Stimulated activated naive B cell treated with anti-CD40 and anti-IgM and Interleukin-4, amounts not matched to agents 10 μg/mL and 1 μg/mL and 100 μg/mL, for 72 hours (primary cell): ENCODE results near the gene CRYBB1.

Source experiments
- ATAC-seq, 2 donors: fragments of 150-1000 bp; cut with Tn5 transposase; replicated peaks; 2 replicates each; pipeline ENCODE4 v1.10.0; 2021; ENCODE audit warnings: moderate library complexity in 1 of 2
- DNase-seq: peaks from one replicate; pipeline ENCODE4 v3.0.0; 2021
- H3K27ac Mint-ChIP-seq: one replicate; pipeline ENCODE4 v1.8.0; 2022; ENCODE audit warnings: mild to moderate bottlenecking, mixed read lengths
- H3K27me3 Mint-ChIP-seq, 2 donors: one replicate each; pipeline ENCODE4 v1.8.0; 2022; ENCODE audit warnings: mixed read lengths in 2 of 2
- H3K36me3 Mint-ChIP-seq, 2 donors: one replicate each; pipeline ENCODE4 v1.8.0; 2022; ENCODE audit warnings: mixed read lengths in 2 of 2, mild to moderate bottlenecking in 1 of 2
- H3K4me1 Mint-ChIP-seq, 2 donors: one replicate each; pipeline ENCODE4 v1.8.0; 2022; ENCODE audit warnings: mixed read lengths in 2 of 2, mild to moderate bottlenecking in 1 of 2
- H3K4me3 Mint-ChIP-seq, 2 donors: one replicate each; pipeline ENCODE4 v1.8.0; 2022; ENCODE audit warnings: mild to moderate bottlenecking in 2 of 2, mixed read lengths in 2 of 2, moderate library complexity in 1 of 2
- H3K9me3 Mint-ChIP-seq, 2 donors: one replicate each; pipeline ENCODE4 v1.8.0; 2022; ENCODE audit warnings: mixed read lengths in 2 of 2, mild to moderate bottlenecking in 1 of 2

CRYBB1 gene

DNA sequence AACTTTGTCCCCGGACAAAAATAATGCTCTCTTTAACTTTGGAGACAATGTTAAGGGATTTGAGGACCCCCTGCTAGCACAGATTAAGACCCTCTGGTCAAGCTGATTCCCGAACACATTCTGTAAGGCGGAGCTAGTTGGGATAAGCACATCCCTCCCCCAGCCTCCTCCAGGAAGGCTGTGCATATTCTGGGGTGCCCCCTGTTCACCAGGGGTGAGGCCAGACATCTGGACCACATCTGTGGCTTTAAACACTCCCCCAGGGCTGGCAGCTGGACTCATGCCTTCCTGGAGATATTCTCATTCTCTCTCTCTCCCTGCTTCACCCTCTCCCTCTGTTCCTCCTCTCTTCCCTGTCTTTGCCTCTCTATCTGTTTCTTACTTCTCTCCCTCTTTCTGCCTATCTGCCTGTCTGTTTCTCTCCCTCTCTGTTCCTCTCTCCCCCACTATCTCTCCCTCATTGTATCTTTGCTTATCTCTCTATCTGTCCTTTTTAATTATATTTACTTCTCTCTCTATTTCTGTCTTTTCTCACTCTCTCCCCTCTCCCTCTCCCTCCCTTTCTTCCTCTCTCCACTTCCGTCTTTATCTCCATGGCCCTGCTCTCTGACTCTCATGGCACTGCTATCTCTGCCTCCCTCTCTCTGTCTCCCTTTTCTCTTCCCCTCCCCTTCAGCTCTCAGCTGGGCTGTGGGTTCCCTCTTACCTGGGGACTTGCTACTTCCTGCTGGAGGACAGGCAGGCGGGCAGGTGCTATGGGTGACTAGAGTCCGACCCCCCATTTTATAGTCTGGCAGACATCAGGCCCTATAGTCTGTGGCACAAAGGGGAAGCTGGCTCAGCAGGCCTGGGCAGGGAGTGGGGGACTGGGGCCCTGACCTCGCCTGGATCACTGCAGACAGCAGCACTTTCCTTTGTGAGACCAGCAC lies at the start of gene CRYBB1:
Gene CRYBB1, minus strand, starts transcription at position 757 of the 929 bp plus-strand sequence. CDS start 1,708 bp downstream, outside the sequence.
- H3K4me3 Mint-ChIP-seq = no peak within 1 kb of the TSS

DNA sequence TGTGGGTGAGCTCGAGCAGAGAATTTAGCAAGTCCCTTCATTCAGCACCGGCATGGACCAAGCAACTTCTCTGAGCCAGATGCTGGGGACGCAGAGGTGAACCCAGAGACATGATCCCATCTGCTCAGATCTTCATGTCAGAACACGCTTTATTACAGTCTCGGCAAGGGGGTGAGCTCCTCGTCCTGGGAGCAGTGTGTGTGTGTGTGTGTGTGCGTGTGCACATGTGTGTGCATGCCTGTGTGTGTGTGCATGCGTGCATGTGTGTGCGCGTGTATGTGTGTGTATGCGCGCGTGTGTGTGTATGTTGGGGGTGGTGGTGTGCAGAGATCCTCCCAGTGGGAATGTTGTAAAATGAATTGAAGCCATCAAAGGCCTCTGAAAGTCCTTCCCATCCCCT lies 49.3 kb upstream of the CRYBB1 start:
- ATAC-seq (no peak), DNase-seq (no peak)
- no peaks in the 10 kb centered on the region for H3K36me3 Mint-ChIP-seq
- H3K4me3 Mint-ChIP-seq = no peak overlapping the region
- peaks cover 44 to 49% of the 10 kb centered on the region in 2 donors for H3K4me1 Mint-ChIP-seq
- H3K9me3 Mint-ChIP-seq = peaks cover 3 to 5% of the 10 kb centered on the region in 2 donors
- H3K27ac Mint-ChIP-seq = peak overlapping the region; percentile 31
- no peaks in the 10 kb centered on the region for H3K27me3 Mint-ChIP-seq

More for the DNA sequence above, at the start of gene CRYBB1:
- DNase-seq (no peak), ATAC-seq (peak in 1 of 2 donors; percentile 29)
- no peaks in the 10 kb centered on the region for H3K9me3 Mint-ChIP-seq
- H3K27ac Mint-ChIP-seq = no peak within 1 kb of the TSS
- no peaks in the 10 kb centered on the region for H3K36me3 Mint-ChIP-seq
- peaks cover 4 to 6% of the 10 kb centered on the region in 2 donors for H3K27me3 Mint-ChIP-seq
- H3K4me1 Mint-ChIP-seq = peaks cover 9 to 18% of the 10 kb centered on the region in 2 donors

DNA sequence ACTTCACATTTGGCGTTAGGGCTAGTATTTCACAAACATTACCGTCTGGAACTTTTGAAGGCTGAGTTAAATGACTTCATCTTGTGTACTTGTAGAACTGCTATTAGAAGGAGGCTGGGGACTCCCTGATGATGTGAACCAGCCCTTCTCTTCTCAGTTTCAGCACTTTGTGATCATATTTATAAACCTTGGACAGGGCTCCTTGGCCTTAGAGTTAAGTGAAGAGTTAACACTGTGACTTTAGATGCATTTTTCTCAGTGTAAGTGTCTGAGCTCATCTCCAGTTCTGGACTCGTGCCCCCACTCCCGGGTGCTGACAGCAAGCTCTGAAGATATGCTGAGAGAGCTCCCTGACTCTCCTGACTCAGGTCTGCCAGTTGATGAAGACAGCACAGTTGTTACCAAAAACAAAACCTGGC lies 48.0 kb upstream of the CRYBB1 start:
- H3K4me3 Mint-ChIP-seq = no peak overlapping the region
- H3K27ac Mint-ChIP-seq = no peak overlapping the region
- H3K9me3 Mint-ChIP-seq = peaks cover 0 to 3% of the 10 kb centered on the region in 2 donors

DNA sequence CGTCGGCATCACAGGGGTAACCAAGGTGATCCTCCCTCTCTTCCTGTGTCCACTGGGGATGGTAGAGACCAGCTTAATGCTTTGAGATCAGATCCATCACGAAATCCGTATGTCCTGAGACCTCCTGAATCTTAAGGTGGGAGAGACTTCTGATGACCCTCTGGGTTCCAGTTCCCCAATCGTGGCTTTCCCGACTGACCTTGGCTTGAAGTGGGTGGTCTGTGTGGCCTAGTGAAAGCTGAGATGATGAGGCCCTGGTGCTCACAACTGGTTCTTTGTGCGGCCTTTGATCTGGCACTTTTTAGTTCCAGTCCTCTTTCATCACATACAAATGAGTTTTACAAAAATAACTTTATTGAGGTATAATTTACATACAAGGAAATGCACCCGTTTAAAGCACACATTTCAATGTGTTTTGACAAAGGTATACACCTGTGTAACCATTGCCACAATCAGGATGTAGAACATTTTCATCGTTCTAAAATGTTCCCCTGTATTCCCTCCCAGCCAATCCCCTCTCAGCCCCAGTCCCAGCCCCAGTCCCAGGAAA lies 45.6 kb upstream of the CRYBB1 start:
- Mint-ChIP-seq H3K9me3 (no peaks in the 10 kb centered on the region), H3K27me3 (peaks cover under 1 to 9% of the 10 kb centered on the region in 2 donors), H3K36me3 (no peaks in the 10 kb centered on the region), H3K4me1 (peaks cover 30 to 32% of the 10 kb centered on the region in 2 donors), H3K27ac (no peak overlapping the region), H3K4me3 (no peak overlapping the region)
- ATAC-seq = no peak
- no peak for DNase-seq

More for the DNA sequence above, 48.0 kb upstream of the CRYBB1 start:
- ATAC-seq (peak; percentile 10 to 32), DNase-seq (no peak)
- Mint-ChIP-seq H3K36me3 (no peaks in the 10 kb centered on the region), H3K27me3 (no peaks in the 10 kb centered on the region), H3K4me1 (peaks cover 32 to 39% of the 10 kb centered on the region in 2 donors)

DNA sequence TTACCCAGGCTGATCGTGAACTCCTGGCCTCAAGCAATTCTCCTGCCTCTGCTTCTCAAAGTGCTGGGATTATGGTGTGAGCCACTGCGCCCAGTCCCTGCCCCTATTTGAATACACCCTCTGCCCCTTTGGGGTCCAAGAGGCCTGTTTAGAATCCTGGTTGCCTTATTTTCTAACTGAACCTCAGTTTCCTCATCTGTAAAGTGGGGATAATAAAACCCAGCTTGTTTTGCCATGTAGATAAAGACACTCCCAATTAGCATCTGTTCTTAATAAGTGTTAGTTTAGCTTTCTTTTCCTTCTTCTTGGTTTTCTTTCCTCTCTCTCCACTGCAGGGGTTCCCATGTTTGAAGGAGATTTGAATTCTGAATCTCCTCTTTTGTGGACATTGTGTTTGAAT lies 44.3 kb upstream of the CRYBB1 start:
- ATAC-seq (no peak), DNase-seq (no peak)
- peaks cover 28 to 37% of the 10 kb centered on the region in 2 donors for H3K4me1 Mint-ChIP-seq
- no peak overlapping the region for H3K27ac Mint-ChIP-seq
- H3K4me3 Mint-ChIP-seq = no peak overlapping the region
- no peaks in the 10 kb centered on the region for H3K9me3 Mint-ChIP-seq
- peaks cover 13 to 21% of the 10 kb centered on the region in 2 donors for H3K27me3 Mint-ChIP-seq
- H3K36me3 Mint-ChIP-seq = no peaks in the 10 kb centered on the region

DNA sequence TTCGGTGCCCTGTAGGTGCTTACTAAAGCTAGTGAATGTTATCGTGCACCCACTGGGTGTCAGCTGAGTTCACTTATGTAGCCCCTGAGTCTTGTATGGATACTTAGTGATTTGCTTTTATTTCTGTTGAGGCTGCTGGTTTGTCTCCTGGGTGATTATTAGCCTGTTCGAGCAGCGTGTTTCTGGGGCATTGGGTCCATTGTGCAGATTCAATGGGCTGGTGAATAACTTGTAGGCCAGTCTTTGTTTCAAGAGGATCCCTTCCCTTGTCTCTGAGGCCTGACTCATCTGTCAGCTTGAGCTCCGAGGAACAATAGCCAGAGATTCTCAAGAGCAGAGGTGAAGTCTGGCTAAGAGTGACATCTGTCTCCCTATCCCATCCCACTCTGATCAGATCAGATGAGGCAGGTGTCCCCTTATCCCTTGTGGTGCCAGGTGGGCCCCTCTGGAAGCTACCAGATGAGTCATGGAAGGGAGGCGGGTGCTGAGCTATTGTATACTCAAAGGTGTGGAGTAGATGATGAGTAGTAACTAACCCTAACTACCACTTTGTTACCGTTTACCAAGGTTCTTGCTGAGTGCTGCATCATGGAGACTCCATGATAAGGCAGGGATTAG lies 43.2 kb upstream of the CRYBB1 start:
- DNase-seq (no peak), ATAC-seq (no peak)
- no peak overlapping the region for H3K27ac Mint-ChIP-seq
- H3K36me3 Mint-ChIP-seq = no peaks in the 10 kb centered on the region
- H3K9me3 Mint-ChIP-seq = no peaks in the 10 kb centered on the region
- peaks cover 27 to 40% of the 10 kb centered on the region in 2 donors for H3K4me1 Mint-ChIP-seq
- H3K27me3 Mint-ChIP-seq = peaks cover 17 to 27% of the 10 kb centered on the region in 2 donors
- H3K4me3 Mint-ChIP-seq = no peak overlapping the region

DNA sequence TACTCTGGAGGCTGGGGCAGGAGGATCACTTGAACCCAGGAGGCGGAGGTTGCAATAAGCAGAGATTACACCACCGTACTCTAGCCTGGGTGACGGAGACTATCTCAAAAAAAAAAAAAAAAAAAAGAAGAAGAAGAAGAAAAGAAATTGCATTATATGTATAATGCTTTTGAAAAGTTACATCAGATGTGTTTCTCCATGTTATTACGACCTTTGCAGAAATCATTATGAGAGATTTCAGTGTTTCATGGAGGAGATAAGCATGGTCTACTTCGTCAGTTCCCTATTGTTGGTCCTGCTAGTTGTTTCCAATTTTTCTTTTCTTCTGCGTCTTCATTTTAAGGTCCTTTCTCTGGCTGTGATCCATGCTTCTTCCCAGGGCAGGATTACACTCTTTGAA lies 42.5 kb upstream of the CRYBB1 start:
- Mint-ChIP-seq H3K36me3 (no peaks in the 10 kb centered on the region), H3K4me3 (no peak overlapping the region), H3K27ac (no peak overlapping the region), H3K4me1 (peaks cover 21 to 32% of the 10 kb centered on the region in 2 donors), H3K27me3 (peaks cover 17 to 27% of the 10 kb centered on the region in 2 donors), H3K9me3 (no peaks in the 10 kb centered on the region)
- no peak for DNase-seq
- no peak for ATAC-seq

DNA sequence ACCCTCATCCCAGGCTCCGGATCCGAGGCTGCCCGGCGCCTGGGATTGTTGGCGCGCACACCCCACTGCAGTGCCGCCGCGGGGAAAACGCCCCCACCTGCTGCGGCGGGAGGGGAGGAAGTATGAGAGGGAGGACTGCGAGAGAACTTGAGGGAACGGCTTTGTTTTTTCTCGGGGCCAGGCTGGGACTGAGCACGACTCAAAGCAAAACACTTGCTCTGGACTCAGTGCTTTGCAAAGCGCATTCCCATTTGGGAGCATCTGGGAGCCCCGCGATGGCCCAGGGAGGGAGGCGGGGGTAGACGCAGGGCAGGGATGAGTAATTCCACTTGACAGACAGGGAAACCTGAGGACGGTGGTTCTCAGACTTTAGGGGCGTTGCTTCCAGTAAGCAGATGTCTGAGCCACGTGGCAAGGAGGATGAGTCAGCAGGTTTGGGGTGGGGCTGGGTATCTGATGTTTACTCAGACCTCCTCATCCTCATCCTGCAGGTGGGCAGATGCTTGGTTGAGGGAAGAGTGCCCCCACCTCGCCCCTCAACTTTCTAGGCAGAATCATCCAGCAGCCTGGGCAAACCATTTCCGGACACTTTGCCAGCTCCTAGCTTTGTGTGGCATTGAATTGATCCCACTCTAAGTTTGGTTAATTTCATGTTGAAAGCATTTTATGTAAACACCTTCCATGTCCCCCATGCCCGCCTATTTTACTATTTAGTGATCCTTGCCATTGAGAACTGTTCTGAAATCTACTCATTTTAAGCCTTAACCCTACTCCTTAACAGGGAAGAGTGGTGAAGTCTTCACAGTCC lies 41.0 kb upstream of the CRYBB1 start:
- H3K4me1 Mint-ChIP-seq = peaks cover 17 to 26% of the 10 kb centered on the region in 2 donors
- H3K9me3 Mint-ChIP-seq = no peaks in the 10 kb centered on the region
- H3K4me3 Mint-ChIP-seq = peak overlapping the region; percentile 90 to 91
- peaks cover 17 to 27% of the 10 kb centered on the region in 2 donors for H3K27me3 Mint-ChIP-seq
- H3K27ac Mint-ChIP-seq = peak overlapping the region; percentile 91
- H3K36me3 Mint-ChIP-seq = no peaks in the 10 kb centered on the region
- DNase-seq (peak; percentile 44), ATAC-seq (peak; percentile 81 to 83)

DNA sequence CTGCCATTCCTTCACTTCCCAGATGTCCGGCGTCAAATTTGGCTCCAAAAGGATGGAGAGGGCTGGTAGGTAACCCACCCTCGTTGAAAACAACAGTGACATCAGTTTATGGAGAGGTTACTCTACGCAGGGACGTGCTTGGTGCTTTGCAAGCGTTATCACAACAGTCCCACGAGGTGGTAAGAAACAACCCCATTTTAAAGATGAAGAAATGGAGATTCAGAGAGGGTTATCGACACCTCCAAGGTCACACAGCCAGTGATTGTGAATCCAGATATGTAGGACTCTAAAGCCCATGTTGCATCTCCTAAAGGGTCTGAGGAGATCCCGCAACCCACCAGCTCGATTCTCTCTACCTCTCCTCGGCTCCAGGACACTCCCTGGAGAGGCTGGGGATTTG lies 40.3 kb upstream of the CRYBB1 start:
- no peak for DNase-seq
- H3K4me1 Mint-ChIP-seq = peaks cover 17 to 26% of the 10 kb centered on the region in 2 donors
- H3K9me3 Mint-ChIP-seq = no peaks in the 10 kb centered on the region
- H3K27ac Mint-ChIP-seq = peak overlapping the region; percentile 91
- H3K4me3 Mint-ChIP-seq = peak overlapping the region; percentile 90 to 91
- peak; percentile 22 to 48 for ATAC-seq
- H3K36me3 Mint-ChIP-seq = no peaks in the 10 kb centered on the region
- H3K27me3 Mint-ChIP-seq = peaks cover 17 to 28% of the 10 kb centered on the region in 2 donors

DNA sequence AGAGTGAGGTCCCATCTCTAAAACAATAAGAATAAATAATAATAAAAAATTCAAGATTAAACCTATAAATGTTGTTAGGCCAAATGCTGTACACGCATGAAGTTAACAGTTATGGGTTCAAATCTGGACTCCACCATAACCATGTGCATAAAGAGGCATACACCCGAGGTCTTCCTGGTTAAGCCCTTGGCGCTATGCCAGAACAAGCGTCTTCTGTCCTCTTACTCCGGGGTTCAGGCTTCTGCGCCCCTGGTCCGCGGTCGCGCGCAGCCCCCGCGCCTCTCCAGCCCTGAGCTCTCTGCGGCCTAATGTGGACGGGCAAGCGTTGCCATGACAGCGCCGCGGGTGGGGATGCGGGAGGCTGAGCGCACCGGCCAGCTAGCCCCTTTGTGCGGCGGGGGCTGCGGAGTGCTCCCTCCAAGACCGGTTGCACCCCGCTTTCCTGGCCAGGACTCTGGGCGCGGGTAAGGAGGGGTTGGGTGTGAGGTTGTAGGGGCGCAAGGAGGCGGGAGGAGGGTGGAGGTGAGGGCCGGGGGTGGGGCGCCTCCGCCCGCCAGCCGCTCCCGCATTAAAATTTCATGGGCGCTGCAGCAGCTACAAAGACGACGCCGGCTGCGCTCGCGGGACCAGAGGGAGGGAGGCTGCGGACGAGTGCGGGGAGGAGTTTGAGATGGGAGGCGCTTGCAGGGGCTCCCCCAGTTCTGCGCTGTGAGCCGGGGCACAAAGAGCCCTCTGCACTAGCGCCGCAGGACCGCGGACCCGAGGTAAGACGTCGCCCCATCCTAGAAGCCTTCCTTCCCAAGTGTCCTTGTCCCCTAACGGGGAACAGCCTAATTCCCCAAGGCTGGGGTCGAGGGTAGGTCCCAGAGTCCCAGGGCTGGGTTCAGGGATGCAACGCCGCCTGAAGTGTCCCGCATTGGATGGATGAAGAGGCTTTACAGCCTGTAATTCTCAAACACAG lies 39.3 kb upstream of the CRYBB1 start, which contains the start of gene MIAT:
Gene MIAT, plus strand, starts transcription at position 698 of the 961 bp plus-strand sequence.
- H3K4me1 Mint-ChIP-seq = peaks cover 17 to 26% of the 10 kb centered on the region in 2 donors
- H3K9me3 Mint-ChIP-seq = no peaks in the 10 kb centered on the region
- H3K4me3 Mint-ChIP-seq = peak within 1 kb of the TSS; percentile 90 to 91
- no peaks in the 10 kb centered on the region for H3K36me3 Mint-ChIP-seq
- H3K27ac Mint-ChIP-seq = peak within 1 kb of the TSS; percentile 91
- ATAC-seq (peak; percentile 79 to 83), DNase-seq (peak; percentile 29)
- H3K27me3 Mint-ChIP-seq = peaks cover 17 to 37% of the 10 kb centered on the region in 2 donors

DNA sequence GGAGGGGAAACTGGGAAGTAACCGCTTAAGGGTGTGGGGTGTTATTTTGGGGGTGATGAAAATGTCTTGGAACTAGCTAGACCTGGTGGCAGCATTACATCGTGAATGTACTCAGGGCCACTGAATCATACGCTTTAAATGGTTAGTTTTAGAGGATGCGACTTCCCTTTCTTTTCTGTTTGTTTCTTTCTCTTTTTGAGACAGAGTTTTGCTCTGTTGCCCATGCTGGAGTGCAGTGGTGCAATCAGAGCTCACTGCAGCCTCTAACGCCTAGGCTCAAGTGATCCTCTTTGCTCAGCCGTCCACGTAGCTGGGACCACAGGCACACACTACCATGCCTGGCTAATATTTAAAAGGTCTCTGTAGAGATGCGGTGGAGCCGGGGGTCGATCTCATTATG lies 34.0 kb upstream of the CRYBB1 start:
- no peak overlapping the region for H3K27ac Mint-ChIP-seq
- peak; percentile 39 to 71 for ATAC-seq
- no peak overlapping the region for H3K4me3 Mint-ChIP-seq
- DNase-seq = no peak
- peaks cover 21 to 57% of the 10 kb centered on the region in 2 donors for H3K27me3 Mint-ChIP-seq
- H3K9me3 Mint-ChIP-seq = no peaks in the 10 kb centered on the region
- no peaks in the 10 kb centered on the region for H3K36me3 Mint-ChIP-seq
- peaks cover 2 to 11% of the 10 kb centered on the region in 2 donors for H3K4me1 Mint-ChIP-seq

DNA sequence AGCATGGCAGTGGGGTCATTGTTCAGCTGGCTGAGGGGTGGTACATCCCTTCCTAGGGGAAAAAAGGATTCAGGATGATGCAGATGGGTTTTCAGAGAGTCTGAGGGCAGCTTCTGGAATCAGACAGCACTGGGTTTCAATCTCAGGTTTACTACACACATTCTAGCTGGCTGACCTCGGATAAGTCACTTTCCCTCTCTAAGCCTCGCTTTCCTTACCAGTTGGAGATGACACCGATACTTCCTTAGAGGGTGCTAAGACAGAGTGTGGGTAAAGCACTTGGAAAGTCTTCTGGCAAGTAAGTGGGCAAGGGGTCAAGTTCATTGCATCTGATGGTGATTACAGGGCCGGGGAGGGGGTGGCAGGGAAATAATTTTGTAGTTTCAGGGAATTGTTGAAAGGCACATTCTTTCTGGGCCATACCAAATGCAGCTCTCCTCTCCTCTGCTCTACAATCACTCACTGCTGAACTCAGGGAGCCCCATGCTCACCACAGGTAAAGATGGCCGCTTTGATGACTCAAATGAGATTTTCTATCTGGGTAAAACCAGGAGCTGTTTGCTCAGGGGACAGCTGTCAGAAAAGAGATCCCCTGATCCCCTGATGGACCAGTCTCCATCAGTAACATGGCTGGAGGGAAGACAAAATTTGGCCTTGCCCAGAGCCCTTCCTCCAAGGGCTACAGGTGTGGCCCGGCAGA lies 33.0 kb upstream of the CRYBB1 start:
- ATAC-seq (peak in 1 of 2 donors; percentile 56), DNase-seq (no peak)
- no peak overlapping the region for H3K27ac Mint-ChIP-seq
- no peaks in the 10 kb centered on the region for H3K9me3 Mint-ChIP-seq
- no peaks in the 10 kb centered on the region for H3K36me3 Mint-ChIP-seq
- H3K4me1 Mint-ChIP-seq = peaks cover 2 to 11% of the 10 kb centered on the region in 2 donors
- H3K27me3 Mint-ChIP-seq = peaks cover 28 to 64% of the 10 kb centered on the region in 2 donors
- no peak overlapping the region for H3K4me3 Mint-ChIP-seq
